Activated T-helper 9 cell treated with anti-CD3 and anti-CD28 coated beads, Interleukin-2, amount 50 U/mL, for 16 hours (primary cell): ENCODE measurements around the gene LTO1.
"Not testable (repeated sequence)": the region's sequence is repeated elsewhere in the genome, so short reads cannot be mapped to it uniquely, and the experiment has no call there.

ENCODE experiments used
- DNase-seq: peaks from one replicate; pipeline ENCODE4 v3.0.0-alpha.2; 2020; ENCODE audit warnings: low read depth

Gene LTO1

GRCh38 chr11:69632900-69633299, 42.3 kb downstream of the LTO1 start:
- DNase-seq = no peak

GRCh38 chr11:69630424-69630823, 44.7 kb downstream of the LTO1 start:
- DNase-seq = no peak

GRCh38 chr11:69630017-69630416, 45.1 kb downstream of the LTO1 start:
- DNase-seq = no peak

GRCh38 chr11:69627551-69627950, 47.6 kb downstream of the LTO1 start:
- no peak for DNase-seq

- DNase-seq = no peak
Observed at GRCh38 chr11:69625476-69625875, 49.7 kb downstream of the LTO1 start.

GRCh38 chr11:69624293-69624692, 50.9 kb downstream of the LTO1 start:
- DNase-seq = no peak

- DNase-seq = not testable (repeated sequence)
Observed at GRCh38 chr11:69622097-69622681, 53.0 kb downstream of the LTO1 start.

GRCh38 chr11:69620683-69621290, 54.4 kb downstream of the LTO1 start:
- DNase-seq = no peak

- DNase-seq = no peak
Observed at GRCh38 chr11:69618237-69618636, 56.9 kb downstream of the LTO1 start.

- DNase-seq = no peak
Observed at GRCh38 chr11:69617682-69618081, 57.5 kb downstream of the LTO1 start.

GRCh38 chr11:69617220-69617619, 57.9 kb downstream of the LTO1 start:
- no peak for DNase-seq
